ENCODE measurements around the gene C11orf91. TPM values are rescaled to one million over a fixed set of nuclear protein-coding genes. Genes with fewer than 3 reads are reported as not detected.

Gene C11orf91
- total and polyA plus RNA-seq, 2 of the 4 experiments (the other 2 are of a cell fraction), result 0.10 TPM; not detected in 1

DNA sequence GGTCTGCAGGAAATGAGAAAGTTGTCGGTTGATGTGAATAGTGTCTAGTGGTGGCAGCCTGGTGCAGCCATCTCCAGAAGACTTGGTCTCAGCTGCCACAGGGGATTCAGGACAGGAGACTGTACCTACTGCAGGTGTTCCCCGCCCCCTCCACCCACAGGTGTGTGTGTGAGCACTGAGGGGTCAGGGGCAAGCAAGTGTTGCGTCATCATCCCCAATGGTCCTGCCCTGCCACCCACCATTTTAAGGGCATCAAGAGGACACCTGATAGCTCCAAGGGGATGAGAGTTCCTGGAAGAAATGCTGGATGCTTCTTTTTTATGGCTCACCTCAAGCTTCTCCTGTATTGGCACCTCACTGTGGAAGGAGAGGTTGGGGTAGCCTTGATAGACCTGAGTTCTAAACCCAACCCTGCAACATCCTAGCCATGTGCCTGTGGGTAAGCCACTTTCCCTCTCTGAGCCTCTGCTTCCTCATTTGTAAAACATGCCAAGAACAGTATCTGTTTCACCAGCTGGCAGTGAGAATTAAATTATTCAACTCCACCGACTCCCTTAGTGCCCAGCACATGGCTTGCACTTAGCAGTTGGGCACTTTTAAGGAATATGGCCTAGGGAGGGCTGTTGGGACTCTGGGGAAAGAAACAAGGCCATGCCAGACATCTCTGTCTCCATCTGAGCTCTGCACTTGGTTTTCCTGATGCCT, 6.1 kb downstream of the C11orf91 start:
- H4K91ac ChIP-seq (ENCODE audit: insufficient read depth, low read depth, low read length), result peak overlapping the region; percentile 64
- peak overlapping the region; percentile 74; the same call in 2 of the 3 replicates for H2BK15ac ChIP-seq (ENCODE audit: low read depth, low read length)
- peak overlapping the region; percentile 64 for H2BK120ac ChIP-seq (ENCODE audit: low read depth, low read length)
- no peak overlapping the region for H3K4me3 ChIP-seq (ENCODE audit: insufficient read depth, low read depth, low read length)
- intact Hi-C loops (cut with micrococcal nuclease) (loop anchor here (5.0 kb wide), 1 partner anchor 242 kb away; no protein-coding TSS in a partner anchor), dilution Hi-C loops (cut with HindIII; ENCODE audit: low sequenced_read_pairs, unreplicated experiment) (no loop called here), in situ Hi-C loops (cut with MboI; ENCODE audit: low sequenced_read_pairs) (loop anchor here (5.0 kb wide), 1 partner anchor 537 kb away; no protein-coding TSS in a partner anchor)
- H2AFZ ChIP-seq (replicated peaks; ENCODE audit: low read length, poor library complexity), result peak overlapping the region; percentile 24
- no peak overlapping the region for H3K9ac ChIP-seq (ENCODE audit: low read depth, low read length)
- H4K8ac ChIP-seq (ENCODE audit: low read depth in 2 of 2, low read length in 2 of 2), result peak overlapping the region in 1 of 2 experiments; percentile 51; a peak in 1 of 4 replicates
- no peaks in the 10 kb centered on the region for H3K9me3 ChIP-seq (ENCODE audit: control insufficient read depth, insufficient read depth, low read length)
- WGBS, 2 experiments (ENCODE audit: extremely low coverage in 2 of 2, insufficient read length in 1 of 2), result no CpG with 5 or more reads among the region's 4 CpGs
- peak overlapping the region; percentile 10 for H3K14ac ChIP-seq (replicated peaks; ENCODE audit: low read depth, low read length)
- H3K27me3 ChIP-seq (ENCODE audit: control insufficient read depth, insufficient read depth, low read length), result no peaks in the 10 kb centered on the region
- no peak overlapping the region for H3K56ac ChIP-seq (ENCODE audit: extremely low read depth, insufficient read depth, low read length)
- H2AK5ac ChIP-seq (ENCODE audit: low read depth, low read length), result peak overlapping the region; percentile 74
- H4K20me1 ChIP-seq (ENCODE audit: insufficient read depth, low read length), result no peaks in the 10 kb centered on the region; the same call in 1 of the 2 replicates
- no TSS peak for BruUV-seq (replicated peaks)
- TF ChIP-seq CEBPB (IDR thresholded peaks at IDR 0.05; ENCODE audit: low read depth, low read length) (peak; percentile 85), CHD1 (IDR thresholded peaks at IDR 0.05; ENCODE audit: low read depth, low read length) (no peak)
- H3K4me1 ChIP-seq (ENCODE audit: control insufficient read depth, insufficient read depth, low read length), result peaks cover 35% of the 10 kb centered on the region
- H3K4me2 ChIP-seq (ENCODE audit: low read depth, low read length), result no peak overlapping the region
- peak overlapping the region; percentile 59 for H2AK9ac ChIP-seq (replicated peaks; ENCODE audit: low read depth, low read length, poor library complexity)
- ATAC-seq (ENCODE audit: low read depth) (no peak), DNase-seq (no peak)
- H3K27ac ChIP-seq (ENCODE audit: insufficient read depth, low read length), result no peak overlapping the region
- no peak overlapping the region for H2BK5ac ChIP-seq (ENCODE audit: low read depth, low read length, poor library complexity, severe bottlenecking)
- H3K18ac ChIP-seq (ENCODE audit: low read depth, low read length), result no peak overlapping the region; the same call in 1 of the 2 replicates
- peaks cover 36% of the 10 kb centered on the region for H3K9me1 ChIP-seq (ENCODE audit: insufficient read depth, low read length)
- peak overlapping the region; percentile 42; the same call in 1 of the 2 replicates for H3K23ac ChIP-seq (ENCODE audit: low read depth, low read length)
- no peaks in the 10 kb centered on the region for H3K36me3 ChIP-seq (ENCODE audit: control insufficient read depth, insufficient read depth, low read length)
- H4K5ac ChIP-seq (ENCODE audit: low read depth, low read length), result peak overlapping the region; percentile 27; the same call in 1 of the 2 replicates
- H3K4ac ChIP-seq (ENCODE audit: low read depth, low read length), result peak overlapping the region; percentile 74
- CTCF ChIA-PET, result no interaction called here
- H2BK20ac ChIP-seq (ENCODE audit: low read depth, low read length), result peak overlapping the region; percentile 45; the same call in 1 of the 2 replicates
- POLR2A ChIA-PET (ENCODE audit: unreplicated experiment), result no interaction called here
- H3K79me1 ChIP-seq (ENCODE audit: low read depth in 1 of 2, low read length in 2 of 2), result peaks cover 0 to 39% of the 10 kb centered on the region in 2 experiments; a peak in 2 of 4 replicates

Measured in IMR-90 (cell line).